ENCODE data around the gene ZNF236. TPM values are rescaled to one million over a fixed set of nuclear protein-coding genes. Genes with fewer than 3 reads are reported as not detected.

ZNF236 gene
- total and polyA plus RNA-seq, 2 of the 8 experiments (the other 6 are each of a cell fraction or from before 2014, with no cell fraction given), result 6.7 to 14.5 TPM

GRCh38 chr18:76959605-76960004, 137.2 kb downstream of the ZNF236 start:
- H2BK120ac ChIP-seq (replicated peaks; ENCODE audit: low read depth, low read length), result no peak overlapping the region
- peaks cover 0 to 2% (median 0%) of the 10 kb centered on the region in 4 experiments; a peak in 1 of 7 replicates for H3K4me1 ChIP-seq (replicated peaks in 1 of 4; ENCODE audit: control insufficient read depth in 3 of 4, insufficient read depth in 4 of 4, low read length in 3 of 4)
- no peaks in the 10 kb centered on the region for H3K9me3 ChIP-seq (ENCODE audit: insufficient read depth in 2 of 2, low read depth in 1 of 2, low read length in 1 of 2)
- H4K8ac ChIP-seq (ENCODE audit: extremely low read depth, insufficient read depth, low read length), result no peak overlapping the region
- ChIA-PET CTCF (ENCODE audit: partially characterized antibody) (interaction anchor here (0.6 to 12.3 kb wide), 12 partner anchors 8 to 156 kb away, joined by 3 to 188 read pairs (median 4); no protein-coding TSS in a partner anchor), POLR2A (ENCODE audit: partially characterized antibody) (interaction anchor here (2.9 kb wide), 1 partner anchor 9 kb away, joined by 11 read pairs; no protein-coding TSS in a partner anchor)
- H2AK5ac ChIP-seq (ENCODE audit: low read depth, low read length), result no peak overlapping the region
- H3K23me2 ChIP-seq (ENCODE audit: low read depth, low read length), result no peaks in the 10 kb centered on the region
- no peak for FAIRE-seq
- peaks cover 3 to 4% of the 10 kb centered on the region in 2 experiments for H4K20me1 ChIP-seq (replicated peaks in 1 of 2; ENCODE audit: control insufficient read depth in 1 of 2, insufficient read depth in 2 of 2, low read length in 2 of 2)
- no peak overlapping the region for H2BK15ac ChIP-seq (ENCODE audit: low read length)
- no peak overlapping the region for H3K4ac ChIP-seq (replicated peaks; ENCODE audit: insufficient read length, low read depth, low read length)
- no peaks in the 10 kb centered on the region for H3K79me2 ChIP-seq (ENCODE audit: control insufficient read depth in 1 of 2, insufficient read depth in 2 of 2, low read length in 2 of 2)
- no peak overlapping the region for H3K14ac ChIP-seq (ENCODE audit: insufficient read length)
- H3K23ac ChIP-seq (ENCODE audit: insufficient read length), result no peak overlapping the region
- H3K27ac ChIP-seq (ENCODE audit: low read depth, low read length), result no peak overlapping the region
- H4K91ac ChIP-seq (replicated peaks; ENCODE audit: insufficient read length, low read length), result no peak overlapping the region
- H3K18ac ChIP-seq (ENCODE audit: extremely low read depth, low read length), result no peak overlapping the region
- H3K27me3 ChIP-seq (replicated peaks in 1 of 4; ENCODE audit: control insufficient read depth in 3 of 4, extremely low read depth in 1 of 4, insufficient read depth in 3 of 4, low read length in 3 of 4), result no peaks in the 10 kb centered on the region
- no peak overlapping the region for H3K56ac ChIP-seq (replicated peaks; ENCODE audit: insufficient read length, low read depth, low read length)
- no peak overlapping the region for H2BK12ac ChIP-seq (ENCODE audit: low read depth, low read length)
- no peak overlapping the region for H2AFZ ChIP-seq (ENCODE audit: low read length)
- no peaks in the 10 kb centered on the region for H3K79me1 ChIP-seq (ENCODE audit: low read depth, low read length)
- H3K9ac ChIP-seq (replicated peaks in 1 of 4; ENCODE audit: extremely low read depth in 1 of 4, low read depth in 3 of 4, low read length in 3 of 4), result no peak overlapping the region
- 89% methylated on average over 8 of the region's 8 CpGs; no CpG with 5 or more reads in 1 of the 2 experiments for WGBS, 2 experiments (ENCODE audit: extremely low coverage in 1 of 2, insufficient coverage in 1 of 2, insufficient read length in 1 of 2, insufficient replicate concordance in 2 of 2, low coverage in 1 of 2, low lambda C conversion rate in 2 of 2, missing lambda C conversion rate in 1 of 2)
- no peak overlapping the region for H2BK20ac ChIP-seq (ENCODE audit: low read length)
- no peak for DNase-seq (ENCODE audit: low read depth in 1 of 2, low spot score in 2 of 2)
- no peak overlapping the region for H2BK5ac ChIP-seq (ENCODE audit: low read depth, low read length)
- H3K4me2 ChIP-seq (ENCODE audit: insufficient read depth in 1 of 2, low read depth in 2 of 2, low read length in 2 of 2), result no peak overlapping the region
- H4K5ac ChIP-seq (ENCODE audit: insufficient read length, low read depth, low read length), result no peak overlapping the region
- H3K4me3 ChIP-seq (ENCODE audit: extremely low read depth in 1 of 4, insufficient read depth in 2 of 4, low read depth in 3 of 4, low read length in 4 of 4), result no peak overlapping the region
- H3K36me3 ChIP-seq (ENCODE audit: control insufficient read depth in 2 of 4, insufficient read depth in 4 of 4, low read length in 3 of 4), result peaks cover 0 to 8% (median 3%) of the 10 kb centered on the region in 4 experiments; a peak in 4 of 8 replicates
- no peak for TF ChIP-seq JUN (IDR thresholded peaks at IDR 0.05; ENCODE audit: low read depth, low read length)
- no peak for TF ChIP-seq CEBPB (IDR thresholded peaks at IDR 0.05; ENCODE audit: low read depth, low read length)
- TF ChIP-seq ATF2 (IDR thresholded peaks at IDR 0.05; ENCODE audit: low read length), result no peak
- no peak for TF ChIP-seq SP2 (IDR thresholded peaks at IDR 0.05; ENCODE audit: low read length)
- no peak for TF ChIP-seq RXRA (IDR thresholded peaks at IDR 0.05; ENCODE audit: insufficient read depth, low read depth, low read length)
- TF ChIP-seq RAD21 (IDR thresholded peaks at IDR 0.05 in 1 of 2, conservative IDR thresholded peaks at IDR 0.05 in 1 of 2; ENCODE audit: low read depth in 2 of 2, low read length in 2 of 2), result no peak
- TF ChIP-seq ASH2L (IDR thresholded peaks at IDR 0.05; ENCODE audit: low read length), result no peak
- no peak for TF ChIP-seq CTCF (IDR thresholded peaks at IDR 0.05; ENCODE audit: control extremely low read depth in 1 of 3, insufficient read depth in 1 of 3, low read depth in 1 of 3, low read length in 3 of 3)
- no peak for TF ChIP-seq FOSL1 (IDR thresholded peaks at IDR 0.05; ENCODE audit: insufficient read depth, low read depth, low read length)
- TF ChIP-seq CREB1 (IDR thresholded peaks at IDR 0.05), result no peak

Measured in H1 (cell line).